MM.1S (cell line): ENCODE results near the gene ARL3.

Source experiments
- CTCF ChIP-seq: fragments of 300-600 bp; sonication (generic); IDR thresholded peaks from 2 replicates; pipeline ENCODE4 v1.5.1; 2016; ENCODE audit warnings: antibody characterized with exemption, low read length, mixed read lengths
- EZH2 ChIP-seq: fragments of 300-600 bp; sonication (generic); optimal IDR thresholded peaks from 2 replicates; pipeline ENCODE3; 2017; ENCODE audit warnings: low read depth, mild to moderate bottlenecking, antibody characterized with exemption, low read length, mixed read lengths

GRCh38 chr10:102631525-102632393 lies 82.4 kb downstream of the ARL3 start:
- TF ChIP-seq CTCF (no peak), EZH2 (no peak)
